MG63 (cell line): ENCODE measurements around the gene HIGD1B. TPM values are rescaled to one million over a fixed set of nuclear protein-coding genes. Genes with fewer than 3 reads are reported as not detected.
A peak's percentile ranks its signal among the peaks of the same experiment; 100 is the strongest.

Experiments used
- DNase-seq: peaks from one replicate; pipeline ENCODE4 v3.0.0-alpha.2; 2020
- H3K27me3 ChIP-seq: fragments of 250-450 bp; sonication (Bioruptor Pico); 2 replicates; pipeline ENCODE4 v1.5.1; 2020; ENCODE audit warnings: mild to moderate bottlenecking, moderate library complexity
- H3K36me3 ChIP-seq: fragments of 250-450 bp; sonication (Bioruptor Pico); 2 replicates; pipeline ENCODE4 v1.5.1; 2020; ENCODE audit warnings: mild to moderate bottlenecking, moderate library complexity
- H3K4me3 ChIP-seq: fragments of 250-450 bp; sonication (Bioruptor Pico); 2 replicates; pipeline ENCODE4 v1.5.1; 2020; ENCODE audit warnings: mild to moderate bottlenecking, moderate library complexity
- H3K9me3 ChIP-seq: fragments of 250-450 bp; sonication (Bioruptor Pico); 2 replicates; pipeline ENCODE4 v1.5.1; 2020; ENCODE audit warnings: mild to moderate bottlenecking, moderate library complexity
- total RNA-seq: library from RNA; depleted of rRNA; stranded (reverse); fragments of >200 nt; shearing (Covaris generic); gene quantifications from 2 replicates; pipeline ENCODE4 v1.2.3, GENCODE V29; 2014; ENCODE audit warnings: low replicate concordance

Gene HIGD1B
- total RNA-seq, 1 experiment from 2014 or later, result not detected

DNA sequence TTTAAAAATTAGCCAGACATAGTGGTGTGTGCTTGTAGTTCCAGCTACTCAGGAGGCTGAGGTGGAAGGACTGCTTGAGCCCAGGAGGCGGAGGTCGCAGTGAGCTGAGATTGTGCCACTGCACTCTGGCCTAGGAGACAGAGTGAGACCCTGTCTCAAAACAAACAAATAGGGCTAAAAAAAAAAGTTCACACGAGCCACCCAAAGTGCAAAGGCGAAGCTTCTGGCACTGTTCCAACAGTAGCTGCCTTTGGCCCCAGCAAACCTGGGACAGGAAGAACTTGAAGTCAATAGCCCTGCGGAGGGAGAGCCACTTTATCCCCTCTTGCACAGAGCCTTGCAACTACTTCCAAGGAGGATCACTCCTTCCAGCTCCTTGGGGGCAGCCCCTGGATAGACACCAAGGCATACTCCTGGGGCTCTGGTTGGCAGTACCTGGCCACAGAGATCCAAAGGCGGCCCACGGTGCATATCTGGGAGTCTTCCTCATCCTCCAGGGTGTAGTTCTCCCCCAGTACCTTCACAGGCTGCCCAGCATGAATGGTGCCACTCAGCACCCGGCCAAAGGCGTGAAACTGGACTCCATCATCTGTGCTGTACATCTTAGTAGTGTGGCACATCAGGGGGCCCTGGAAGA lies 14.7 kb downstream of the HIGD1B start:
- Histone ChIP-seq H3K36me3 (peaks cover 87% of the 10 kb centered on the region), H3K27me3 (no peaks in the 10 kb centered on the region), H3K9me3 (no peaks in the 10 kb centered on the region), H3K4me3 (no peak overlapping the region)
- DNase-seq, result no peak

DNA sequence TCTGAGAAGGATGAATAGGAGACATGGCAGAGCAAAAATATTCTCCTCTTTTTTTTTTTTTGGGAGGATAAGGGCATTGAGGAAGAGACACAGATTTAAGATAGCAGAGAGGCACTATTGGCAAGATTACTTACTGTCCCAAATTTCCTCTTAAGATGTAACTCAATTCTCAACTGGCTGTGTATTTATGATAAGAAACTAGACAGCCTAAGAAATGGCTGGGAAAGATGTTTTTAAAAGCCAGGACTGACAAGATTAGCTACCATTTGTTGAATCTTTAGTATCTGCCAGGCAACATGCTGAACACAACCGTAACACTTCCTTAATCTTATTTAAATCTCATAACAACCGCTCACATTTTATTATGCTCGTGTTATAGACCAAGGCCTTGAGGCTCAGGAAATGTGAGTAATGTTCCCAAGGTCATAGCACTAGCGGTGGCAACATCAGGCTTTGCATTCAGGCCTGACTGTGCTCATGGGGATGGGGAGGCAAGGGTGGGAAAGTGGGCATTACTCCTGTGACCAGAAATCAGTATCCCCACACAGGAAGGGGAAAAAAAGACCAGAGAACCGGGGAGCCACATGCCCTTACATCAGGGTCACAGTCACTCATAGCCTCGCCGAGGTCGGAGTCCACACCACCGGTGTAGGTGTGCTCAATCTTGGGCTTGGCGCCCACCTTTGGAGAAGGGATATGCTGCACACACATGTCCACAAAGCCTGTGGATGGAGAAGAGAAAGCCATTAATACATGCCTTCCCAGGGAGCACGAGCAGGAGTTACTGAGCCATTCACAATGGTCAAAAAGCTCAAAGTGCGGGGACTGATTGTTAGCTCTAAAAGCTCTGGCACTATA lies 15.6 kb downstream of the HIGD1B start:
- no peaks in the 10 kb centered on the region for H3K27me3 ChIP-seq
- peaks cover 88% of the 10 kb centered on the region for H3K36me3 ChIP-seq
- DNase-seq, result no peak
- no peak overlapping the region for H3K4me3 ChIP-seq
- no peaks in the 10 kb centered on the region for H3K9me3 ChIP-seq

DNA sequence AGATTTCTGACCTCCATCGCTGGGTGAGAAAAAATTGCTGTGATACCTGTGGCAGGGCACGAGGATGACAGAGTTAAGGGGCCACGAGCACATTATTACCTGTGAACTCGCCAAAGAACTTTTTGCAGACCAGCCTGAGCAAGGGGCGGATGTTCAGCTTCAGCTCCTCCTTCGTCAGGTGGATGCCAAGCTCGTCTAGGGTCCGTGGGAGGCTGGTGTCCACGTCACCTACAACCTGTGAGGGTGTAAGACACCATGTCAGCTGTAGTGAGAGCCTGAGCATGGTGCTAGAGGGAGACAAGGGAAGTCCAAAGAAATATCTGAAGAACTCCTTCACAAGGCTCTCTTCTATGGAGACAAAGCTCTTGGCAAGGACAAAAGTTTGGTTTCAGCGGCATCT lies 17.1 kb downstream of the HIGD1B start:
- DNase-seq, result no peak
- no peaks in the 10 kb centered on the region for H3K27me3 ChIP-seq
- H3K9me3 ChIP-seq, result no peaks in the 10 kb centered on the region
- H3K36me3 ChIP-seq, result peaks cover 88% of the 10 kb centered on the region
- H3K4me3 ChIP-seq, result no peak overlapping the region

DNA sequence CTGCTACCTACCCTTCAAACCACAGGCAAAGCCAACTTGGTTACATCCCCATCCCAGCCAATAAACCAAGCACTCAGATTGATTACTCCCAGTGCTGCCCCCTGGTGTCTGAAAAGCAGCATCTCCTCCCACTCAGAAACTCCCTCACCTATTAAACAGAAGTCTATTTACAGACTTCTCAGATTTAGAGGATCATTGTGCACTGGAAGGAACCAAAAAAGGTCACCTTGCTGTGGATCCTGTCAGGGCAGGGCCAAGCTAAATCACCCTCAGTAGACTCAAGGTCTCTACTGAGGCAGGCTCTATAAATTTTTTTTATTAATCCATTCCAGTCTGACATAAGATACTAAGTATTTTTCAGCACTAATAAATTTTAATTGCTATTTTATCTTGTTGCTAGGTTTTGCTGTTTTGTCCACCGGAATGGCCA lies 17.6 kb downstream of the HIGD1B start:
- peak; percentile 54 for DNase-seq
- Histone ChIP-seq H3K27me3 (no peaks in the 10 kb centered on the region), H3K4me3 (no peak overlapping the region), H3K9me3 (no peaks in the 10 kb centered on the region), H3K36me3 (peaks cover 88% of the 10 kb centered on the region)

DNA sequence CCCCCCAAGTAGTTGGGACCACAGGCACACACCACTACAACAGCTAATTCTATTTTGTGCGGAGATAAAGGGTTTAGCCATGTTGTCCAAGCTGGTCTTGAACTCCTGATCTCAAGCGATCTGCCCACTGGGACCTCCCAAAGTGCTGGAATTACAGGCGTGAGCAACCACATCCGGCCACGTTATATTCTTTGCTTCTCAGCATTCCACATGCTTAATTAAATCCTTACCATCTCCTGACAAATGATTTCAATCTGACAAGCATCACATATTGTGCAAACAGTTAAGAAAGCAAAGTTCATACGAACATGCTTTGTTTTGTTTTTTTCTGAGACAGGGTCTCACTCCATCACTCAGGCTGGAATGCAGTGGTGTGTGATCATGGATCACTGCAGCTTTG lies 18.2 kb downstream of the HIGD1B start:
- no peaks in the 10 kb centered on the region for H3K9me3 ChIP-seq
- no peak for DNase-seq
- no peaks in the 10 kb centered on the region for H3K27me3 ChIP-seq
- H3K4me3 ChIP-seq, result no peak overlapping the region
- H3K36me3 ChIP-seq, result peaks cover 86% of the 10 kb centered on the region

DNA sequence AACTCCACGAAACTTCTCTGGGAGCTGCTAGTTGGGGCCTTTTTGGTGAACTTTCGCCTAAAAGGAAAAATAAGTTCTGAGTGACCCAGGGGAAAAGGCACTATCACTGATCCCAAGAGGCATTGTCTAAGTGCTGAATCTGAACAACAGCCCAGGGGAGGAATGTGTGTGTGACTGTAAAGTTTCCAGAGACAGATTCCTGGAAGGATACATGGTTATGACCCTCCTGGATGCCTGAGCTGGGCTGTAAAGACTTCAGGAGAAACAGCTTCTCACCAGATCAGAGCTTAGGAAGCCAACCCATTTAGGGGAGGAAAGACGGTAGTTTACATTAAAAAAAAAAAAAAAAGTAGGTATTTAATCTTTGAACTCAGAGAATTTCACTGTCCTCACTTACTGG lies 20.2 kb downstream of the HIGD1B start:
- DNase-seq, result no peak
- no peaks in the 10 kb centered on the region for H3K9me3 ChIP-seq
- H3K27me3 ChIP-seq, result no peaks in the 10 kb centered on the region
- peaks cover 90% of the 10 kb centered on the region for H3K36me3 ChIP-seq
- no peak overlapping the region for H3K4me3 ChIP-seq

DNA sequence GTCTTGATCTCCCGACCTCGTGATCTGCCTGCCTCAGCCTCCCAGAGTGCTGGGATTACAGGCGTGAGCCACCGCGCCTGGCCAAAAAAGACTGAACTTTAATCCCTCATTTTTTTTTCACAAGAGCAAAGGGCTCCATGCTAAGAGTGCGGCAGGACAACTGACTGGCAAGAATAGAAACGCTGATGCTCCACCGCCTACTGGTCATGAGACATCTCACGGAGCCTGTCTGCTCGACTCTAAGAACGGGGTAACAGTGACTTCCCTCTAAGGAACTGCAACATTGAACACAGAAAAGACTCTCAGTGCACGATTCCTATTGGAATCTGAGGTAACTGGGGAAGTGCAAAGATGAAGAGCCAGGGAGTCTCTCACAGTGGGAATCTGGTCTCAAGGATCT lies 23.9 kb downstream of the HIGD1B start:
- Histone ChIP-seq H3K27me3 (no peaks in the 10 kb centered on the region), H3K4me3 (no peak overlapping the region), H3K9me3 (no peaks in the 10 kb centered on the region), H3K36me3 (peaks cover 89% of the 10 kb centered on the region)
- DNase-seq, result no peak

DNA sequence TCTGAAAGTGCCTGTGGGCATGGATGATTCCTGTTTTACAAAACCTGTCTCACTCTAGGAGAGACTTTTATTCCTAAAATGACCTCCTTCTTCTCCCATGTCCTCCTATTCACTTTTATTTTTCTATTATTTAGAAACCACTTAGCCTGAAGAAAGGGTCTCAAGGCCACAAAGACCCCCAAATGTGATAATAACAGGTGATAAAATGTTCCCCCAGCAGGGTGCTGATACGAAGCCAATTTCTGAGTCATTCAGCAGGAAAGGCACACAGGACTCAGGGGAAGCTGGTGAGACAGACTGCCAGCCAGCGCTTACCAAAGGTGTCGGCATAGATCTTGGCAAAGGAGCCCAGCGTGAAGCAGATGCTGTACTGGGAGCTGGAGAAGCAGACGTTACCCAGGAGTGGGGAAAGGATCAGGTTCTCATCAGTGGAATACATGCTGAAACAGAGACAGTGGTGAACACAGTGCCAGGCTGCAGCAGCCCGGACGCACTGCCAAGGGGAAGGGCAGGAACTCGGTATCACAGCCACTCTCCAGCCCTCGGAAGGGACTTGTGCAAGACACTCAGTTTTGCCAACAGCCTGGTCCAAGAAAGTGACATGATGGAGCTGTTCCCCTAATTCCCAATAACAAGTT lies 24.6 kb downstream of the HIGD1B start:
- Histone ChIP-seq H3K9me3 (no peaks in the 10 kb centered on the region), H3K36me3 (peaks cover 88% of the 10 kb centered on the region), H3K4me3 (no peak overlapping the region), H3K27me3 (no peaks in the 10 kb centered on the region)
- DNase-seq, result peak; percentile 12

DNA sequence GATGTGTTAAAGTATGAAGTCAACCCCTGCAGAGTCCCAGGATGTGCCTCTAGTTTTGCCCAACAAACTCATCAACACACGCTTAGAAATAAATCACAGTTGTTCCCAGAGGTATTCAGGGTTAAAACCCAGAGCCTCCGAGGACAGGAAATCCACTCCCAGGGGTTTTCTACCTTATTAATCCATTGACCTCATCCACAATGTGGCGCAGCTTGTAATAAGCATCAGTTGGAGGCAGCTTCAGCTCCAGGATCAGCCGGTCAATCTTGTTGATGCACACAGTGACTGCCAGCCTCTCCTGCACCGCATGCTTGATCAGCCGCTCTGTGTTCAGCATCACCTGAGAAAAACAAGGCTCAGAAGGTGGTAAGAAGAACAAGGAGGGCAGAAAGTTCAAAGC lies 28.1 kb downstream of the HIGD1B start:
- Histone ChIP-seq H3K27me3 (no peaks in the 10 kb centered on the region), H3K4me3 (no peak overlapping the region), H3K9me3 (no peaks in the 10 kb centered on the region), H3K36me3 (peaks cover 90% of the 10 kb centered on the region)
- DNase-seq, result no peak

DNA sequence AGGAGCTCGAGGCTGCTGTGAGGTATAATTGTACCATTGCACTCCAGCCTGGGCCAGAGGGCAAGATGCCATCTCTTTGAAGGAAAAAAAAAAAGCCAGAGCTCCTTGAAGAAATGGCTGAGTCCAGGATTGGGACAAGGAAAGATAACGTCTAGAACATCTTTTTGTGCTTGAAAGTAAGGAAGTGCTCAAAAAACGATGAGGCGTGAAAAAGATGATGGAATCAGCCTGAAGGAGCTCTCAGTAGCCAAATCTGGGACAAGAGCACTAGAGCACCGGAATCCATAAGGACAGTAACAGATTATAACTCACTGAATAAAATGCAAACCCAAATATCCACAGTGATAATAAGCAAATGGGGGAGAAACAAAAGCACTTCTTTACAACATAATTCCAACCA lies 29.4 kb downstream of the HIGD1B start:
- H3K27me3 ChIP-seq, result no peaks in the 10 kb centered on the region
- no peak overlapping the region for H3K4me3 ChIP-seq
- H3K36me3 ChIP-seq, result peaks cover 90% of the 10 kb centered on the region
- no peaks in the 10 kb centered on the region for H3K9me3 ChIP-seq
- DNase-seq, result no peak

DNA sequence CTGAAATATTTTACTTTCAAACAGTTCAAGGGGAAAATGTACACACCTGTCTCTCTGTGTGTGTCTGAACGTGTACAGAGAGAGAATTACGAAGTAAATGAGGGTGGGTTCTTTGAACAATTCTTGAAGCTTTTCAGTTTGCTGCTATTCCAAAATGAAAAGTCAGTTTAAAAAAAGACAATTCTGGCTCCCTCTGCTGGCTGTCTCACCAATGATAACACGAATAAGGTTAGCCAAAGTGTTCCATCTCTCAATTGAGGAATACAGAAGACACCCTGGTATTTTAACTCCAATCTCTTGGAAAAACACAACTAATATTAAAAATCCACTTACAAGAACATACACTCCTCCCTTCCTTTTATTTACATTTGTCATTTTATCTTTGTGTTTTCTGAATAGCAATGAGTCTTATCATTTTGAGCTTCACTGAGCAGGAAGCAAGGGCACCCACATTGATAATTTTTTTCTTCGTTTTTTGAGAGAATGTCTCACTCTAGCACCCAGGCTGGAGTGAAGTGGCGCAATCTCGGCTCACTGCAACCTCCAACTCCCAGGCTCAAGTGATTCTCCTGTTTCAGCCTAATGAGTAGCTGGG lies 31.0 kb downstream of the HIGD1B start:
- H3K9me3 ChIP-seq, result no peaks in the 10 kb centered on the region
- no peaks in the 10 kb centered on the region for H3K27me3 ChIP-seq
- peaks cover 92% of the 10 kb centered on the region for H3K36me3 ChIP-seq
- H3K4me3 ChIP-seq, result no peak overlapping the region
- DNase-seq, result no peak

DNA sequence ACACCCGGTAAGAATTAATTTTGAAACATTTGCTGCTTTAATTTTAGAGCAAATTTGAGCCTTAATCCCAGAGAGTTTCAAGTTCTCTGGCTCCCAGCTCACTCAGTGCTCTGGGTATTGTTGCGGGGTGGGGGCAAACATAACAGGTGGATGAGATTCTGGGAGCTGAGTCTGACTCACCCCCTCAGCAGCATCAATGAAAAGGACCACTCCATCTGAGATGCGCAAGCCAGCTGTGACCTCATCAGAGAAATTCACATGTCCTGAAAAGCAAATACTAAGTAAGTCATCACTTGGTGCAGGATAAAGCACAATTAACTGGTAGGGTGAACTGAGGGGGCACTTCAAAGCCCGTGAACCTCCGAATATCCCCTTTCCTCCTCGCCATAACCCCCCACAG lies 31.7 kb downstream of the HIGD1B start:
- Histone ChIP-seq H3K9me3 (no peaks in the 10 kb centered on the region), H3K36me3 (peaks cover 95% of the 10 kb centered on the region), H3K27me3 (no peaks in the 10 kb centered on the region), H3K4me3 (no peak overlapping the region)
- no peak for DNase-seq

DNA sequence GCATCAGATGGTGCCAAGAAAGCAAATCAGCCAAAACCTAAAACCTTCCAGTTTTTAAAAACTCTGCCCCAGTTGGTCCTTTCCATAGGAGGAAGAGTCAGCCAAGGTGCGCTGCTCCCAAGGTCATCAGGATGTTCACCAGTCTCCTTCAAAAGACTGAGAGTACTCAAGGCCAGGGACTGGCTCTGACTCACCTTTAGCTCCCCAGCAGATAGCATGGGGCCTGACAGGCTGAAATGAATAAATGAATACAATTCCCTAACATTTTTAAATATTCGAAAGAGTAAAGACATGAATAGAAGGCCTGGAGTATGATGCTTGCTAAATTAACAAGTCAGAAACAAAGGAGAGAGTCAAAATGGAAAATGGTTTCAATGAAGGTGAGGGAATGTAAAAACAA lies 32.4 kb downstream of the HIGD1B start:
- no peak overlapping the region for H3K4me3 ChIP-seq
- no peak for DNase-seq
- no peaks in the 10 kb centered on the region for H3K27me3 ChIP-seq
- H3K36me3 ChIP-seq, result peaks cover 95% of the 10 kb centered on the region
- H3K9me3 ChIP-seq, result no peaks in the 10 kb centered on the region

DNA sequence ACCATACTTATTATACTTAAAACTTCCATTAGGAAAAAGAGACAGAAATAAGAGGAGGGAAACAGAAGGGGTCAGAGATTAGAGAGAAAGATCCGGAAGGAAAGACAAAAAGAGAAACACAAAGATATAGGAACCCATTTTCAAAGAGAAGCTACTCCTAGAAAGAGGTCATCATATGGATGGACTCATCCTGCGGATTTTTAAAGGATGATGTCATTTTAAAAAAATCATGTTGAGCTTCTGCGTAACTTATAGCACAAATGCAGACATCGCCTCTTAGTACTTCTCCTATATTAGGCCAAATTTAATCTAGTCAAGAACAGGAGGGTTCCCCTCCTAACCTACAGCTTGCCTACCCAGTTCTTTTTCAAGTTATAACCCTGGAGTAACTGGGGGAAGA lies 33.5 kb downstream of the HIGD1B start:
- no peaks in the 10 kb centered on the region for H3K27me3 ChIP-seq
- peaks cover 93% of the 10 kb centered on the region for H3K36me3 ChIP-seq
- no peaks in the 10 kb centered on the region for H3K9me3 ChIP-seq
- no peak for DNase-seq
- no peak overlapping the region for H3K4me3 ChIP-seq

DNA sequence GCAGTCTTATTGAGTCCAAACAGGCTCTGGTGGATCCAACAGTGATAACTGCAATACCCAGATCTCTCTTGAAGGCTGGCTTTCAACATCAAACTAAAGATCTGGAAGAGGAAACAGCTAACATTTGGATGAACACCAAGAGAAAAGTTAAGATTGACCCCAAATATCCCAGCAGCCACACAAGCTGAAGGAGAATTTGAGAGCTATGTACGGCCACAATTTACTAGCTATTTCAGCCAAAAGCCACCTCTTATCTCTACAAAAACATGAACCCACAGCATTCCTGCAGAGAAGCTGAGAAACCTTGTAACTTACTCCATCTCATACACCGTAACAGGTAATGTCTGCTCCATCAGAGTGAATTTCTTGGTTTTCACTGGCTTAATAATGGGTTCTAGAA lies 37.3 kb downstream of the HIGD1B start:
- Histone ChIP-seq H3K9me3 (no peaks in the 10 kb centered on the region), H3K27me3 (no peaks in the 10 kb centered on the region), H3K4me3 (no peak overlapping the region), H3K36me3 (peaks cover 91% of the 10 kb centered on the region)
- DNase-seq, result no peak

DNA sequence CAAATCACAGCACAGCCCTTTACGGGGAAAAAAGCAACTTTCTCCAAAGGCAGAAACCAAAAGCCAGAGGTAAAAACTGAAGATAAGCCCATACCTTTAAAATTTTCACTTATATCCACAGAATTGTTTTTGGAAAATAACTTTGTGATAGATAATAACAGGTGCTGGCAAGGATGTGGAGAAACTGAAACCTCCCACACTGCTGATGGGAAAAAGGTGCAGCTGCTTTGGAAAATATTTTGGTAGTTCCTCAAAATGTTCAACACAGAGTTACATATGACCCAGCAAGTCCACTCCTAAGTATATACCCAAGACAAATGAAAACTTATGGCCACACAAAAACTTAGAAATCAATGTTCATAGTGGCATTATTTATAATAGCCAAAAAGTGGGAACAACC lies 39.3 kb downstream of the HIGD1B start:
- peaks cover 87% of the 10 kb centered on the region for H3K36me3 ChIP-seq
- no peak for DNase-seq
- no peak overlapping the region for H3K4me3 ChIP-seq
- no peaks in the 10 kb centered on the region for H3K9me3 ChIP-seq
- no peaks in the 10 kb centered on the region for H3K27me3 ChIP-seq
